B cell (primary cell): ENCODE measurements around the gene PLA2G4F. TPM values are rescaled to one million over a fixed set of nuclear protein-coding genes. Genes with fewer than 3 reads are reported as not detected.

Source experiments
- ATAC-seq: fragments of 200-7000 bp; cut with Tn5 transposase; one replicate; pipeline ENCODE4 v1.10.0; 2021; ENCODE audit warnings: low read depth, mild to moderate bottlenecking, moderate number of reproducible peaks, moderate library complexity
- CTCF ChIA-PET: fragments of 350-600 bp; sonication (Branson Sonifier 250); formaldehyde crosslinking; loops from one replicate; lab custom pipeline; 2021; ENCODE audit warnings: antibody characterized with exemption, inconsistent platforms; lab: Charles Lee
- POLR2A ChIA-PET: fragments of 350-600 bp; sonication (Branson Sonifier 250); formaldehyde crosslinking; loops from one replicate; lab custom pipeline; 2021; ENCODE audit warnings: antibody characterized with exemption; lab: Charles Lee
- DNase-seq: peaks from one replicate; pipeline ENCODE4 v3.0.0; 2013
- H2AFZ ChIP-seq: 2 replicates; pipeline ENCODE4 v1.6.1; 2012; ENCODE audit warnings: mild to moderate bottlenecking, low read depth, low read length; ENCODE audit not compliant: insufficient read depth, poor library complexity, severe bottlenecking
- H3K27ac ChIP-seq, 2 donors: 1 replicate in 1 of 2; 2 replicates in 1 of 2; pipeline ENCODE4 v1.5.1; 2012 to 2013; ENCODE audit warnings: low read length in 2 of 2, mild to moderate bottlenecking in 2 of 2, moderate library complexity in 1 of 2
- H3K27me3 ChIP-seq, 4 experiments: fragments of 200-600 bp in 1 of 4; sonication (generic) in 1 of 4; replicated peaks in 1 of 4; 1 replicate in 2 of 4; 2 replicates in 2 of 4; pipeline versions ENCODE4 v1.6.1 to v1.7.0; 2013 to 2016; ENCODE audit warnings: low read length in 3 of 4, mild to moderate bottlenecking in 2 of 4, mixed read lengths in 1 of 4, moderate library complexity in 1 of 4; ENCODE audit not compliant: insufficient read depth in 4 of 4, control insufficient read depth in 3 of 4; ENCODE audit errors: control extremely low read depth in 1 of 4
- H3K36me3 ChIP-seq, 2 experiments: replicated peaks in 1 of 2; 1 replicate in 1 of 2; 2 replicates in 1 of 2; pipeline versions ENCODE4 v1.6.1 to v1.7.1; 2013; ENCODE audit warnings: low read length in 1 of 2; ENCODE audit not compliant: insufficient read depth in 2 of 2, control insufficient read depth in 1 of 2; ENCODE audit errors: control extremely low read depth in 1 of 2, extremely low read depth in 1 of 2
- H3K4me1 ChIP-seq, 2 donors: fragments of 200-600 bp in 1 of 2; sonication (generic) in 1 of 2; 1 replicate in 1 of 2; 2 replicates in 1 of 2; pipeline versions ENCODE4 v1.5.1 to v1.6.1; 2013 to 2017; ENCODE audit warnings: low read length in 2 of 2; ENCODE audit not compliant: control insufficient read depth in 2 of 2, insufficient read depth in 2 of 2
- H3K4me2 ChIP-seq: replicated peaks from 2 replicates; pipeline ENCODE3; 2012; ENCODE audit warnings: mild to moderate bottlenecking, low read depth, low read length; ENCODE audit not compliant: poor library complexity, severe bottlenecking
- H3K4me3 ChIP-seq, 5 experiments: fragments of 200-600 bp in 1 of 5; sonication (generic) in 1 of 5; 1 replicate in 3 of 5; 2 replicates in 2 of 5; pipeline versions ENCODE4 v1.5.1 to v1.7.0; 2011 to 2016; ENCODE audit warnings: low read length in 4 of 5, mild to moderate bottlenecking in 4 of 5, low read depth in 2 of 5, control low read depth in 1 of 5, moderate library complexity in 1 of 5; ENCODE audit not compliant: insufficient read depth in 1 of 5; ENCODE audit errors: control extremely low read depth in 1 of 5, extremely low read depth in 1 of 5
- H3K79me2 ChIP-seq: fragments of 200-600 bp; sonication (generic); one replicate; pipeline ENCODE4 v1.6.0; 2016; ENCODE audit warnings: low read length; ENCODE audit not compliant: control insufficient read depth, insufficient read depth
- H3K9ac ChIP-seq: fragments of 200-600 bp; sonication (generic); 2 replicates; pipeline ENCODE4 v1.6.1; 2017; ENCODE audit warnings: mild to moderate bottlenecking, low read length, moderate library complexity
- H3K9me3 ChIP-seq, 3 donors: one replicate each; pipeline versions ENCODE4 v1.6.1 to v1.7.1; 2013; ENCODE audit warnings: low read length in 2 of 3; ENCODE audit not compliant: control insufficient read depth in 2 of 3, insufficient read depth in 1 of 3; ENCODE audit errors: control extremely low read depth in 1 of 3
- H4K20me1 ChIP-seq: 2 replicates; pipeline ENCODE4 v1.6.0; 2012; ENCODE audit warnings: mild to moderate bottlenecking, low read length; ENCODE audit not compliant: insufficient read depth, control insufficient read depth, poor library complexity, severe bottlenecking
- H3K27ac Mint-ChIP-seq: one replicate; pipeline ENCODE4 v1.8.0; 2021; ENCODE audit warnings: mixed read lengths
- H3K27me3 Mint-ChIP-seq: one replicate; pipeline ENCODE4 v1.8.0; 2021; ENCODE audit warnings: mixed read lengths
- H3K4me1 Mint-ChIP-seq: one replicate; pipeline ENCODE4 v1.8.0; 2021; ENCODE audit warnings: mixed read lengths
- H3K4me3 Mint-ChIP-seq: one replicate; pipeline ENCODE4 v1.8.0; 2021; ENCODE audit warnings: mixed read lengths
- H3K9me3 Mint-ChIP-seq: one replicate; pipeline ENCODE4 v1.8.0; 2022; ENCODE audit warnings: mixed read lengths; ENCODE audit not compliant: insufficient read depth
- EZH2 ChIP-seq: IDR thresholded peaks from 2 replicates; pipeline ENCODE4 v1.6.1; 2012; ENCODE audit warnings: borderline replicate concordance, low read depth, mild to moderate bottlenecking, moderate library complexity, low read length; ENCODE audit not compliant: insufficient read depth, poor library complexity, severe bottlenecking
- WGBS: methylation state at CpG from one replicate; pipeline ENCODE4 v1.1.5; 2013; ENCODE audit warnings: missing lambda C conversion rate; ENCODE audit not compliant: insufficient coverage; 5-methylcytosine and 5-hydroxymethylcytosine counted together
- intact Hi-C: fragments of 100-400 bp; cut with micrococcal nuclease; formaldehyde crosslinking; loops from one replicate; pipeline ENCODE4 v1.10.0; 2022
- polyA plus RNA-seq: library from polyadenylated mRNA; depleted of rRNA; stranded (reverse); fragments of >200 nt; gene quantifications from 2 replicates; pipeline ENCODE4 v1.2.3, GENCODE V29; 2012
- total RNA-seq, 2 donors: library from RNA; stranded (reverse); fragments of 120-200 nt in 1 of 2; gene quantifications; 1 replicate in 1 of 2; 2 replicates in 1 of 2; pipeline versions ENCODE4 v1.2.3 to v1.2.4, GENCODE V29; 2013 to 2022
- TF ChIP-seq, protein P1 (sequence below): fragments of 200-600 bp; IDR thresholded peaks from one replicate; pipeline ENCODE4 v1.8.0; 2022; ENCODE audit warnings: antibody characterized with exemption, mild to moderate bottlenecking

PLA2G4F gene
- total and polyA plus RNA-seq, 2 donors (not counting 1 experiment from before 2014, with no cell fraction given): not detected

DNA sequence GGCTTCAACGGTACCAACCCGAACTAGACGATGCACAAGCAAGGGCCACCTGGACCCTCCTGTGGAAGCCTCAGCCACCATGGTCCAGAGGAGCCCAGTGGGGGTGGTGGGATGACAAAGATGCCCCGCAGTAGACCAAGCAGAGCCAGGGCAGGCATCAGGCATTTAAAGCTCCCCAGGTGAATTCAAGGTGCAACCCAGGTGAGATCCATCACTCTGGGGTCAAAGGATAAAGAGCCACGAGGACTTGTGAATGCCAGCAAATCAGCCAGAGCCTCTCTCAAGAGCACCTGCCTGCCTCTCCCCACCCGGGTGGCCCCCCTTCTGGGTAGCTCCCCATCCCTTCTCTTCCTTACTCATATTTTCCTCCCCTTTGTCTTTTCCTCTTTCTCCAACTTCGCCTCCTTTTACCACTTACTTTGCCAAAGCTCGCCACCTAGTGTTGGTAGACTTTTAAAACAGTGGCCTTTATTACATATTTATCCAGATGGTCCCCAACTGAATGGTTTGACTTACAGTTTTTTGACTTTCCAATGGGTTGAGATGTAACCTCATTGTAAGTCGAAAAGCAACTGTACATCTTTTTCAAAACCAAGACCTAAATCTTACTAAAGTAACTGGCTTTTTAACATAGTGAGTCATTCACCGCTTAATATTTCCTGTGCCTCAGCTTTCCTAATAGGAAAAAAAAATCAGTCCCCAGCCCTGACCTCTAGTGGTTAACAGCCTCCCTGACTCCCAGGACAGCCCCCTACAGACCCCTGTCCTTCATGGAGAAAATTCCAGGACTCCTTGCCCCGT lies 18.8 kb downstream of the PLA2G4F start:
- 77% methylated on average over 7 of the region's 11 CpGs for WGBS
- H3K27ac Mint-ChIP-seq: no peak overlapping the region
- H3K4me1 ChIP-seq: no peaks in the 10 kb centered on the region

DNA sequence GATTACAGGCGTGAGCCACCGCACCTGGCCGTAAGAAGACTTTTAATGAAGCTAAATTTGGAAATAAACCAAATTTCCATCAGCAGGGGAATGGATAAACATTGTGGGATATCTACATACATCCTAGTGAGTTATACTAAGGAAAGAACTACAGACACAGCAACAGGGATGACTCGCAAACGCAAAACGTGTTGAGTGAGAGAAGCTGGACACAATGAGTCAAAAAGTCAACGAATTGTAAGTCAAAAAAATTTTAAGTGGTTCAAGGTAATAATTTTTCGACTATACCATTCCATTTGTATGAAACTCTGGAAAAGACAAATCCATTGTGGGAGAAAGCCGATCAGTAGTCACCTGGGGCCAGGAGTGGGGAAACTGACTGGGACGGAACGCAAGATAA lies 19.9 kb downstream of the PLA2G4F start:
- no peak for ATAC-seq
- CTCF ChIA-PET: interaction anchor here (0.8 to 1.4 kb wide), 3 partner anchors 12 to 147 kb away, joined by 3 to 4 read pairs (median 4); no protein-coding TSS in a partner anchor
- no peaks in the 10 kb centered on the region for H3K4me1 ChIP-seq
- no peak overlapping the region for H3K27ac ChIP-seq
- no peak overlapping the region for H2AFZ ChIP-seq
- DNase-seq: no peak
- no peaks in the 10 kb centered on the region for H3K9me3 ChIP-seq
- TF ChIP-seq EZH2: no peak
- TF ChIP-seq, protein P1, sequence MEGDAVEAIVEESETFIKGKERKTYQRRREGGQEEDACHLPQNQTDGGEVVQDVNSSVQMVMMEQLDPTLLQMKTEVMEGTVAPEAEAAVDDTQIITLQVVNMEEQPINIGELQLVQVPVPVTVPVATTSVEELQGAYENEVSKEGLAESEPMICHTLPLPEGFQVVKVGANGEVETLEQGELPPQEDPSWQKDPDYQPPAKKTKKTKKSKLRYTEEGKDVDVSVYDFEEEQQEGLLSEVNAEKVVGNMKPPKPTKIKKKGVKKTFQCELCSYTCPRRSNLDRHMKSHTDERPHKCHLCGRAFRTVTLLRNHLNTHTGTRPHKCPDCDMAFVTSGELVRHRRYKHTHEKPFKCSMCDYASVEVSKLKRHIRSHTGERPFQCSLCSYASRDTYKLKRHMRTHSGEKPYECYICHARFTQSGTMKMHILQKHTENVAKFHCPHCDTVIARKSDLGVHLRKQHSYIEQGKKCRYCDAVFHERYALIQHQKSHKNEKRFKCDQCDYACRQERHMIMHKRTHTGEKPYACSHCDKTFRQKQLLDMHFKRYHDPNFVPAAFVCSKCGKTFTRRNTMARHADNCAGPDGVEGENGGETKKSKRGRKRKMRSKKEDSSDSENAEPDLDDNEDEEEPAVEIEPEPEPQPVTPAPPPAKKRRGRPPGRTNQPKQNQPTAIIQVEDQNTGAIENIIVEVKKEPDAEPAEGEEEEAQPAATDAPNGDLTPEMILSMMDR: no peak
- H3K79me2 ChIP-seq: no peaks in the 10 kb centered on the region
- no peaks in the 10 kb centered on the region for H4K20me1 ChIP-seq
- intact Hi-C loops: no loop called here
- H3K9me3 Mint-ChIP-seq: no peaks in the 10 kb centered on the region
- H3K27me3 ChIP-seq: peaks cover 0 to 4% (median 0%) of the 10 kb centered on the region in 4 experiments
- no peak overlapping the region for H3K4me3 ChIP-seq
- H3K4me1 Mint-ChIP-seq: no peaks in the 10 kb centered on the region
- H3K4me2 ChIP-seq: no peak overlapping the region
- POLR2A ChIA-PET: no interaction called here
- peaks cover 5% of the 10 kb centered on the region for H3K27me3 Mint-ChIP-seq
- no CpG with 5 or more reads among the region's 11 CpGs for WGBS
- H3K36me3 ChIP-seq: no peaks in the 10 kb centered on the region
- no peak overlapping the region for H3K4me3 Mint-ChIP-seq
- H3K9ac ChIP-seq: no peak overlapping the region
- no peak overlapping the region for H3K27ac Mint-ChIP-seq

More for the DNA sequence above, 18.8 kb downstream of the PLA2G4F start:
- no peaks in the 10 kb centered on the region for H3K4me1 Mint-ChIP-seq
- H3K9me3 Mint-ChIP-seq: no peaks in the 10 kb centered on the region
- peaks cover 4% of the 10 kb centered on the region for H3K27me3 Mint-ChIP-seq
- Histone ChIP-seq H3K4me2 (no peak overlapping the region), H3K4me3 (no peak overlapping the region), H3K9me3 (no peaks in the 10 kb centered on the region), H3K27ac (no peak overlapping the region), H3K79me2 (no peaks in the 10 kb centered on the region), H4K20me1 (no peaks in the 10 kb centered on the region), H3K9ac (no peak overlapping the region), H3K36me3 (no peaks in the 10 kb centered on the region), H2AFZ (no peak overlapping the region), H3K27me3 (no peaks in the 10 kb centered on the region)
- ATAC-seq (no peak), DNase-seq (peak; percentile 43)
- no peak overlapping the region for H3K4me3 Mint-ChIP-seq
- ChIA-PET CTCF (interaction anchor here (0.8 to 2.0 kb wide), 6 partner anchors 10 to 148 kb away, joined by 3 to 8 read pairs (median 4); no protein-coding TSS in a partner anchor), POLR2A (no interaction called here)
- no peak for TF ChIP-seq EZH2
- TF ChIP-seq, protein P1: peak; percentile 66
- intact Hi-C loops: no loop called here
